ENCODE measurements around the gene ANKRD11.
A peak's percentile ranks its signal among the peaks of the same experiment; 100 is the strongest.

ANKRD11 gene

DNA sequence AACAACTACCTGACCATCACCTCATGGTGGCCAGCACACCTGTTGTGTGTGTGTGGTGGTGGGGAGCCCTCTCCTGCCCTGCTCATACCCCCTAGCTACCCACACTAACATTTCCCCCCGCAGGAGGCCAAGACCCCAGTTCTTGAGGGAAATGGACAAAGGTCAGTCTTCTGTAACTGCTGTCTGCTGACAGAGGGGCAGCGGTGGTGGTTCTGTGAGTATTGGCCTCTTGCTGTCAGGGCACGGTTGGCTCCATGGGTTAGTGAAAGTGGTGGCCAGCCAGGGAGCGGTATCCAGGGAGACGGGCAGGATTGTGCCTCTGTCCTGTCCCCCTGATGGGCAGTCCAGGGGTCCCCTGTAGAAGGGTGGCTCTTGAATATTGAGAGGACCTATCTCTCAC lies 246.7 kb downstream of the ANKRD11 start:
- DNase-seq (ENCODE audit: low read depth in 2 of 2) = no peak

DNA sequence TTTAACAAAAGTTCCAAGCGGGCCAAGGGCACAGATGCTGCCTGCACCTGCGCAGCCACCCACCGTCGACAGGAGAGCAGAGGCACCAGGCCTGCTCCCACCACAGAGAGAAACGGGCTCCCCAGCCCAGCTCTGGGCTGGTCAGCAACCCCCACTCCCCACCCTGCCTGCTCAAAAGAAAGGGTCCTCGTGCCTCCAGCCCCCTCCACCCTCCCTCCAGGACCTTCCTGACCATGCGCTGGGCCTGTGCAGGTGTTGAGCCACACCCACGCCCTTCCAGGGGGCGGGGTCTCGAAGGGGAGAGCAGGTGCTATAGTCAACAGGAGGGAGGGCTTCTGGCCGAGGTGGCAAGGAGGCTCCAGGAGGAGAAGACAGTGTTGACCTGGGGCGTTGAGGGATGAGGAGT lies 247.6 kb downstream of the ANKRD11 start:
- no peak for DNase-seq (ENCODE audit: low read depth in 2 of 2)

DNA sequence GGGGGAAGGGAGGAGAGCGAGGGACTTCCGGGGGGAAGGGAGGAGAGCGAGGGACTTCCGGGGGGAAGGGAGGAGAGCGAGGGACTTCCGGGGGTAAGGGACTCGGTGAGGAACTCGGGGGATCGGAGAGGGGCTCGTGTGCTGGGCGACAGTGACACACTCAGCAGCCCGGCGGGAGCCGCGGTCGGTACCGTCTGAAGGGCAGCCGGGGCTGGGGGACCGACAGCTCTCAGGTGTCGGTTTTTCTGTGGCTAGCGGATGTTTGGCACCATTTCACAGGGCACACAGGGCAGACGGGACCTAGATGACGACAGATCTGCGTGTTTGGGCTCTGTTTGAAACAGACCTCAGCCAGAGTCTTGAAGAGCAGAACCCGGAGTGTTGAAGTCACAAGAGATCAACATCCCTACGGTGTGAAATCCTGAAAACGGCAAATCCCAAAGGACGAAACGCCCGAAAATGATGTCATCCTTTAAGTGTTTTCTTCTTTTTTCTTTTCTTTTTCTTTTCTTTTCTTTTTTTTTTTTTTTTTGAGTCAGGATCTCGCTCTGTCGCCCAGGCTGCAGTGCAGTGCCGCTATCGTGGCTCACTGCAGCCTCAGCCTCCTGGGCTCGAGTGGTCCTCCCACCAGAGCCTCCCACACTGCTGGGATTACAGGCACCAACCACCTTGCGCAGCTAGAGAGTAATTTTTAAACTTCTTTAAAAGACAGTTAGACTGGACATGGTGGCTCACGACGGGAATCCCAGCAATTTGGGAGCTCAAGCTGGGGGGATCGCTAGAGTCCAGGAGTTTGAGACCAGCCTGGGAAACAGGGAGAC lies 249.0 kb downstream of the ANKRD11 start:
- DNase-seq (ENCODE audit: low read depth in 2 of 2) = peak; percentile 52 to 63

DNA sequence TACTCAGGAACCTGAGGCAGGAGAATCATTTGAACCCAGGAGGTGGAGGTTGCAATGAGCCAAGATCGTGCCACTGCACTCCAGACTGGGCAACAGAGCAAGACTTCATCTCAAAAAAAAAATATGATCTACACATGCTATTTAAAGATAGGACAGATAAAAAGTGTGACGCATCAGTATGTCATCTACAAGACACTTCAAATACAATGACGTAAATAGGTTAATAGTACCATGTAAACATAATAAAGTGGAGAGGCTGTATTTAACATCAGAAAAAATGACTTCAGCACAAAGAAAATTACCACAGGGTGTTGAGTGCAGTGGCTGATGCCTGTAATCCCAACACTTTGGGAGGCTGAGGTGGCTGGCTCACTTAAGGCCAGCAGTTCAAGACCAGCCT lies 252.6 kb downstream of the ANKRD11 start:
- no peak for DNase-seq (ENCODE audit: low read depth in 2 of 2)

DNA sequence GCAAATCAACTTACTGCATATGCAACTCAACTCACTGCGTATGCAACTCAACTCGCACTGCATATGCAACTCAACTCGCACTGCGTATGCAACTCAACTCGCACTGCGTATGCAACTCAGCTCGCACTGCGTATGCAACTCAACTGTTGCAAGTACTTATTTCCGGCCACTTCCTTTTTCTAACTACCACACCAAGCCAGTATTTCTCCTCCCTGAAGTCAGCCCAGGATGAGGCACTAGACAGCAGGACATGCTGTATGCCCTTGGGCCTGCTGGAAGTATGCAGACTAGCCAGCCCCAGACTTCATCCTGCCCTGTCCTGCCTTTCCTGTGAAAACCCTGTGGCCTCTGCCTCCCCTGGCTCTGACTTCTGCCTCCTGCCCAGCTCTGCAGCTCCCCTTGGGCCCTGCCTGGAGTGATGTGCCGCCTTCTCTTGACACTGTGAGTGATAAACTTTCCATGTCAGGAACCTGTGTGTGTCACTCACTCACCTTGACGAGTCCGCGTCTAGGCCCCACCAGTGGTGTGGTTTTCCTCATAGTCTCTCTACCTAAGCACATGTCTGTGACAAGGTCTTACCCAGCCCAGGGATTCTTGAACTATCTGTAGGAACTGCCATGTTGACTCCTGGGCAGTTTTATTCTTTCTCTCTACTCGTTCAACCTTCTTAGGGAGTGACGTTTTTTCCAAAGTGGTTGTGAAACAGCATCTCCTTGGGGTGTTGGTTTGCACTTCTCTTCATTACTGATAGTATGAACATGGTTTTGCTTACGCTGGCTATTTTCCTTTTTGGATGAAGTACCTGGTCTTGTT lies 256.5 kb downstream of the ANKRD11 start:
- DNase-seq (ENCODE audit: low read depth in 2 of 2) = no peak

DNA sequence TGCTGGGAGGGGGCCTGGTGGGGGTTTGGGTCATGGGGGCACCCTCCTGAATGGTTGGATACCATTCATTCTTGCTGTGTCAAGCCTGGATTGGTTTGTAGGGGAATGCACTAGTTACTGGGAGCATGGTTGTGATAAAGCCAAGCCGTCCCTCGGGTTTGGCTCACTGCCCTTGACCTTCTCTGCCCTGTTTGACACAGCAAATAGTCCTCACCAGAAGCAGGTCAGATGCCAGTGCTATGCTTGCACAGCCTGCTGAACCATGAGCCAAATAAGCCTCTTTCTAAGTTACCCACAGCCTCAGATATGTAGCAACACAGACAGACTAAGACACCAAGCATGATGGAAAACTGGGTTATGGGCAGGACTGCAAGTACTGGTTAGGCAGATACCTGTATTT lies 258.3 kb downstream of the ANKRD11 start:
- no peak for DNase-seq (ENCODE audit: low read depth in 2 of 2)

DNA sequence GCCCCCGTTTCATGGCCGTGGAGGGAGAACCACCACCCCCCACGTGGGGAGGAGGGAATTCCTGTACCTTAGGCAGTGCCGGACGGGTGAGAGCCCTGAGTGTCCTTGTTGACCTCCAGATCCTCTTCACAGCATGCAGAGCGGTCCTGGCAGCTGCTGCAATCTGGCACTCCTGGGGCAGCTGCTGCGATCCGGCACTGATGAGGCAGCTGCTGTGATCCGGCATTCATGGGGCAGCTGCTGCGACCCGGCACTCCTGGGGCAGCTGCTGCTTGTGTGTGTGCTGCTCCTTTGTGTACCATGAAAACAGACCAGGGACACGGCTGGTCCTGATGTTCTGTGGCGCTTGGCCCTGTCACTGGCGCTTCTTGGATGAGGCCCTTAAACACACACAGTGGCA lies 260.1 kb downstream of the ANKRD11 start:
- no peak for DNase-seq (ENCODE audit: low read depth in 2 of 2)

DNA sequence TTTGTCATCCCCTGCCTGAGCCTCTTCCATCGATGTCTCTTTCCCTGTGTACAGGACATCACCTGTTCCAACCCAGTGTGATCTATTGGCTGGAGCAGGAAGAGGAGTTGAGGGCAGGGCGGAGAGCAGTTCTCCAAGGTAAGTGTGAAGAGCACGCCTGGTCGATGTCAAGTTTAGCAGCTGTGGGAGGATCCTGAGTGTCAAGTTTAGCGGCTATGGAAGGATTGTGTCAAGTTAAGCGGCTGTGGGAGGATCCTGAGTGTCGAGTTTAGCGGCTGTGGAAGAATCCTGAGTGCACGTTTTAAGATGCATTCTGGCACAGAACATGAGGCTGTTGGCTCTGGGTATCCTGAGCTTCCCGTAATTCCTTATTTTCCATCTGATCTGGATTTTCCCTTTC lies 265.7 kb downstream of the ANKRD11 start:
- DNase-seq (ENCODE audit: low read depth in 2 of 2) = no peak

DNA sequence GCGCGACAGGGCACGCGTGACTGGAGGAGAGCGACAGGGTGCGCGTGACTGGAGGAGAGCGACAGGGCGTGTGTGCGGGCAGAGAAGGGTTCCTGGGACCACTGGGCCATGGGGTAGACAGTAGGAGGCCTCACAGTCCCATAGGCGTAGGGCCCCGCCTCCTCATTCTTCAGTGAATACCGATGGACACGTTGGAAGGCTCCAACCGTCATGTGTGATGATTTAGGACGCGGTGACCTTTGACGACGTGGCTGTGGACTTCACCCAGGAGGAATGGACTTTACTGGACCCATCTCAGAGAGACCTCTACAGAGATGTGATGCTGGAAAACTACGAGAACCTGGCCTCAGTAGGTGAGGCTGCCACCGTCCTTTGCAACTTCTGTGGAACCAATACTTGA lies 267.4 kb downstream of the ANKRD11 start:
- DNase-seq (ENCODE audit: low read depth in 2 of 2) = no peak

DNA sequence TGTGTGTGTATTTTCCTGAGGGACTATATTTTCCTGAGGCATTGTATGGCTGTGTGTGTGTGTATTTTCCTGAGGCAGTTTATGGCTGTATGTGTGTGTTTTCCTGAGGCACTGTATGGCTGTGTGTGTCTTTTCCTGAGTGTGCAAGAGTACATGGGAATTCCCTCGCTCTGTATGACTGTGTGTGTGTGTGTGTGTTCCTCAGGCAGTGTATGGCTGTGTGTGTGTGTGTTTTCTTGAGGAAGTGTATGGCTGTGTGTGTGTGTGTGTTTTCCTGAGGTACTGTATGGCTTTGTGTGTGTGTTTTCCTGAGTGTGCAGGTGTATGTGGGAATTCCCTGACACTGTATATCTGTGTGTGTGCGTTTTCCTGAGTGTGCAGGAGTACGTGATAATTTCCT lies 268.8 kb downstream of the ANKRD11 start:
- DNase-seq (ENCODE audit: low read depth in 2 of 2) = no peak

DNA sequence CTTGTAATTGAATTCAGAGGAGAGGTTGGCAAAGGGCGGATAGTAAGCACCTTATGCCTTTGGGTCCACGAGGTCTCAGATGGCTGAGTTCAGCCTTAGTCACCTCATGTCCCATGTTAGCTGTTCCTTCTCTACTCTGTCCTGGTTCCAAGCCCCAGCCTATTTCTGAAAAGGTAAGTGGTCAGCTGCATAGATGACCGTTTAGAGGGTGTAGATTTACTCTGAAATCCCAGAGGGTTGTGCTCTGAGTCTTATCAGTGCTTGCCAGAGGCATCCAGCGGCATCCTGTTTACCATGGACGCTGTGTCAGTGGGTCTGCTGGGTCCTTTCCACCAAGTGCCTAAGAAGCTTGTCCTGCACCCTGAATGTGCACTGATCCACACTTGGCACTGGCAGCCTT lies 271.0 kb downstream of the ANKRD11 start:
- DNase-seq (ENCODE audit: low read depth in 2 of 2) = no peak

Data from stimulated activated CD8-positive, alpha-beta memory T cell treated with anti-CD3 and anti-CD28 coated beads, Interleukin-15, amount 100 ng/mL, for 48 hours (primary cell).